K562 (cell line): ENCODE results near the gene TBC1D2. TPM values are rescaled to one million over a fixed set of nuclear protein-coding genes. Genes with fewer than 3 reads are reported as not detected.
A peak's percentile ranks its signal among the peaks of the same experiment; 100 is the strongest.

Source experiments
- ASH1L ChIP-seq: fragments of 450-650 bp; IDR thresholded peaks from 2 replicates; pipeline ENCODE4 v1.6.1; 2018; ENCODE audit warnings: borderline replicate concordance, mild to moderate bottlenecking, low read depth; ENCODE audit not compliant: partially characterized antibody
- CBX5 ChIP-seq: IDR thresholded peaks from 2 replicates; pipeline ENCODE4 v1.6.1; 2014; ENCODE audit warnings: low read depth, borderline replicate concordance
- CSDE1 ChIP-seq, 2 experiments: fragments of 450-650 bp; IDR thresholded peaks; 2 replicates each; pipeline ENCODE4 v1.6.1; 2016; ENCODE audit warnings: mild to moderate bottlenecking in 1 of 2
- FIP1L1 ChIP-seq: fragments of 200-400 bp; formaldehyde crosslinking; IDR thresholded peaks from 2 replicates; pipeline ENCODE4 v1.6.1; 2018; ENCODE audit warnings: mild to moderate bottlenecking, low read depth, low read length; ENCODE audit not compliant: poor library complexity, severe bottlenecking
- GTF2A2 ChIP-seq: IDR thresholded peaks from 2 replicates; pipeline ENCODE4 v1.6.1; 2016; ENCODE audit warnings: mild to moderate bottlenecking, missing genetic modification characterization, missing compliant biosample characterization
- HNRNPUL1 ChIP-seq: fragments of 200-400 bp; formaldehyde crosslinking; IDR thresholded peaks from 2 replicates; pipeline ENCODE4 v1.6.1; 2017; ENCODE audit warnings: low read length
- KDM4B ChIP-seq, 2 experiments: fragments of 450-650 bp in 1 of 2; sonication (generic) in 1 of 2; IDR thresholded peaks; 2 replicates each; pipeline ENCODE4 v1.6.1; 2016 to 2017; ENCODE audit warnings: borderline replicate concordance in 2 of 2, antibody characterized with exemption in 1 of 2, low read depth in 1 of 2, mild to moderate bottlenecking in 1 of 2
- LARP7 ChIP-seq: fragments of 450-650 bp; IDR thresholded peaks from 2 replicates; pipeline ENCODE4 v1.6.1; 2016
- MCM2 ChIP-seq: fragments of 450-650 bp; IDR thresholded peaks from 2 replicates; pipeline ENCODE4 v1.6.1; 2017; ENCODE audit warnings: low read depth, mild to moderate bottlenecking
- MCM3 ChIP-seq: fragments of 450-650 bp; IDR thresholded peaks from 2 replicates; pipeline ENCODE4 v1.6.1; 2016
- MTA2 ChIP-seq: fragments of 450-650 bp; IDR thresholded peaks from 2 replicates; pipeline ENCODE4 v1.6.1; 2016; ENCODE audit warnings: low read depth
- PURB ChIP-seq: sonication (generic); formaldehyde crosslinking; IDR thresholded peaks from 2 replicates; pipeline ENCODE4 v1.9.0; 2021; ENCODE audit warnings: low read depth, mild to moderate bottlenecking, missing genetic modification reagents
- RAD51 ChIP-seq: fragments of 450-650 bp; IDR thresholded peaks from 2 replicates; pipeline ENCODE4 v1.7.1; 2016; ENCODE audit warnings: low read depth, mild to moderate bottlenecking, borderline replicate concordance
- REST ChIP-seq, 2 experiments: fragments of 450-650 bp; formaldehyde crosslinking in 1 of 2; IDR thresholded peaks; 2 replicates each; pipeline versions ENCODE4 v1.4.0 to v1.6.1; 2014 to 2020; ENCODE audit warnings: mild to moderate bottlenecking in 2 of 2, borderline replicate concordance in 1 of 2, low read depth in 1 of 2
- SAFB2 ChIP-seq: fragments of 200-400 bp; formaldehyde crosslinking; IDR thresholded peaks from 2 replicates; pipeline ENCODE4 v1.6.1; 2018; ENCODE audit warnings: borderline replicate concordance, low read length, low read depth, moderate library complexity; ENCODE audit not compliant: severe bottlenecking
- SMARCA5 ChIP-seq: fragments of 450-650 bp; IDR thresholded peaks from 2 replicates; pipeline ENCODE4 v1.6.1; 2016
- SNRNP70 ChIP-seq: fragments of 200-400 bp; formaldehyde crosslinking; optimal IDR thresholded peaks from 2 replicates; pipeline ENCODE3; 2017; ENCODE audit warnings: low read depth, low read length
- ZNF384 ChIP-seq: IDR thresholded peaks from 2 replicates; pipeline ENCODE4 v1.6.1; 2012; ENCODE audit warnings: low read depth, low read length, improper control_type of control experiment
- ZNF41 ChIP-seq: fragments of 250-450 bp; sonication (Bioruptor Pico); conservative IDR thresholded peaks from 2 replicates; pipeline ENCODE4 v1.4.0; 2020; ENCODE audit warnings: mild to moderate bottlenecking
- ZNF76 ChIP-seq: fragments of 250-450 bp; sonication (Bioruptor Pico); IDR thresholded peaks from 2 replicates; pipeline ENCODE4 v1.4.0; 2020; ENCODE audit warnings: mild to moderate bottlenecking, moderate library complexity, borderline replicate concordance
- polyA plus RNA-seq, 8 experiments: library from polyadenylated mRNA; depleted of rRNA in 4 of 8; stranded (reverse) in 5 of 8; unstranded in 3 of 8; fragments of >200 nt; fragmentation: Nextera tagmentation in 2 of 8; fragmentation: Illumina TruSeq in 1 of 8; extraction: Ambion mirVana in 2 of 8; extraction: Trizol in 1 of 8; gene quantifications; 2 replicates each; pipeline versions ENCODE4 v1.2.1 to v1.2.3, GENCODE V29; 2011 to 2014; ENCODE audit warnings: inconsistent platforms in 1 of 8, missing spikeins in 1 of 8
- total RNA-seq, 7 experiments: library from RNA; depleted of rRNA in 6 of 7; stranded (reverse); fragments of >200 nt in 6 of 7; fragmentation: Illumina TruSeq in 2 of 7; extraction: Trizol in 2 of 7; gene quantifications; 2 replicates each; pipeline versions ENCODE4 v1.2.1 to v1.2.3, GENCODE V29; 2011 to 2021; ENCODE audit warnings: low replicate concordance in 1 of 7
- TF ChIP-seq, protein P1 (sequence below), 2 experiments: fragments of 450-650 bp; IDR thresholded peaks; 2 replicates each; pipeline ENCODE4 v1.6.1; 2016

The TBC1D2 gene
- total and polyA plus RNA-seq, 9 of the 15 experiments (the other 6 are each of a cell fraction or from before 2014, with no cell fraction given), result 0.10 to 7.0 (median 2.5) TPM

DNA sequence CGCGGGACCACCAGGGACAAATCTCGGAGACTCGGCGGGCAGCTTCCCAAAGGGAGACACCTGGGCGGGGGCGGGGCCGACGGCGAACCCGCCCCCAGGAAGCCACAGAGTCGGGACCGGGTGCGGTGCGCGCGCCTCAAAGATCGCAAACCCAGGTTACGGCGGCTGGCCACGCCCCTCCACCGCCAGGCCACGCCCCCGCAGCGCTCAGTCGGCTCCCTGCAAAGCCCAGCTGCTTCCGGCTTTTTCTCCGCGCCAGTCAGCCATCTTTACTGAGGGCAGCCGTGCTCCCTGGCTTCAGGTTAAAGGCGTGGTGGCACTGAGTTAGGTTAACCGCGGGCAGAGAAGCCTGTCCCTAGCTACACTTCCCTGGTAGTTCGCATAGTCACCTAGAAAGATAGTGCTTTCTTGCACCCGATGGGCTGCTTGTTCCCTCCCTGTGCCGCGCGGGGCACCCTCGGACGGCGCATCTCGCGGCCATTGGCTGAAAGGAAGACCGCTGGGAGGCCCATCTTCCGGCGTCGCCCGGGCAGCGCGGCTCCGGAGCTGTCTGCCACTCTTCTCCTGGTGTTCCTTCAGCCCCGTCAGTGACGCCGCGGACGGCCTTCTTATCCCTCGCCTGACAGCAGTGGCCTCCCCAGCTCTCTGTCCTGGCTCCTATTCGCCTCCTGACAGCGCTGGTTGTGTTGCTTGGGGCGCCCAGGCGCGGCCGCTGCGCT is at the start of gene TBC1D2 (continued):
- TF ChIP-seq RAD51, result no peak
- no peak for TF ChIP-seq LARP7
- no peak for TF ChIP-seq KDM4B (IDR thresholded peaks at IDR 0.05; ENCODE audit: borderline replicate concordance in 2 of 2, low read depth in 1 of 2)
- TF ChIP-seq SMARCA5, result no peak
- TF ChIP-seq REST (IDR thresholded peaks at IDR 0.05; ENCODE audit: borderline replicate concordance), result 0 out of 2 replicates have a peak, but pooled peaks have one; percentile 3
- TF ChIP-seq REST (CRISPR knock-in tag; IDR thresholded peaks at IDR 0.05; ENCODE audit: low read depth), result peak; percentile 51; the same call in 1 of the 2 replicates
- TF ChIP-seq HNRNPUL1, result no peak
- no peak for TF ChIP-seq ZNF41 (CRISPR knock-in tag)
- TF ChIP-seq CBX5, result no peak
- TF ChIP-seq MCM3, result no peak
- TF ChIP-seq FIP1L1, result no peak
- TF ChIP-seq MCM2, result no peak
- TF ChIP-seq MTA2, result no peak
- TF ChIP-seq CSDE1 (IDR thresholded peaks at IDR 0.05), result peak in 1 of 2 experiments; percentile 80; a peak in 1 of 4 replicates
- 0 out of 2 replicates have a peak, but pooled peaks have one; percentile 28 for TF ChIP-seq ZNF76 (CRISPR knock-in tag)
- TF ChIP-seq SAFB2, result no peak
- TF ChIP-seq GTF2A2 (tag), result no peak
- TF ChIP-seq, protein P1, sequence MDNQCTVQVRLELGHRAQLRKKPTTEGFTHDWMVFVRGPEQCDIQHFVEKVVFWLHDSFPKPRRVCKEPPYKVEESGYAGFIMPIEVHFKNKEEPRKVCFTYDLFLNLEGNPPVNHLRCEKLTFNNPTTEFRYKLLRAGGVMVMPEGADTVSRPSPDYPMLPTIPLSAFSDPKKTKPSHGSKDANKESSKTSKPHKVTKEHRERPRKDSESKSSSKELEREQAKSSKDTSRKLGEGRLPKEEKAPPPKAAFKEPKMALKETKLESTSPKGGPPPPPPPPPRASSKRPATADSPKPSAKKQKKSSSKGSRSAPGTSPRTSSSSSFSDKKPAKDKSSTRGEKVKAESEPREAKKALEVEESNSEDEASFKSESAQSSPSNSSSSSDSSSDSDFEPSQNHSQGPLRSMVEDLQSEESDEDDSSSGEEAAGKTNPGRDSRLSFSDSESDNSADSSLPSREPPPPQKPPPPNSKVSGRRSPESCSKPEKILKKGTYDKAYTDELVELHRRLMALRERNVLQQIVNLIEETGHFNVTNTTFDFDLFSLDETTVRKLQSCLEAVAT (IDR thresholded peaks at IDR 0.05), result peak in 1 of 2 experiments; percentile 41; a peak in 1 of 4 replicates
- no peak for TF ChIP-seq SNRNP70
- TF ChIP-seq ZNF384, result no peak
- TF ChIP-seq PURB (CRISPR knock-in tag), result no peak
- peak; percentile 64 for TF ChIP-seq ASH1L
